GM18505 (cell line): ENCODE results near the gene ECHS1.

Source experiments
- ATAC-seq: cut with Tn5 transposase; IDR thresholded peaks from one replicate; pipeline ENCODE4 v1.9.1; 2021; ENCODE audit not compliant: unreplicated experiment
- POLR2A ChIP-seq: IDR thresholded peaks from 4 replicates; pipeline ENCODE4 v1.6.1; 2011; ENCODE audit warnings: borderline replicate concordance; ENCODE audit not compliant: insufficient read depth, insufficient read length; ENCODE audit errors: extremely low read depth

Gene ECHS1

GRCh38 chr10:133362846-133363245, 10.3 kb downstream of the ECHS1 start:
- no peak for ATAC-seq
- TF ChIP-seq POLR2A = no peak

DNA sequence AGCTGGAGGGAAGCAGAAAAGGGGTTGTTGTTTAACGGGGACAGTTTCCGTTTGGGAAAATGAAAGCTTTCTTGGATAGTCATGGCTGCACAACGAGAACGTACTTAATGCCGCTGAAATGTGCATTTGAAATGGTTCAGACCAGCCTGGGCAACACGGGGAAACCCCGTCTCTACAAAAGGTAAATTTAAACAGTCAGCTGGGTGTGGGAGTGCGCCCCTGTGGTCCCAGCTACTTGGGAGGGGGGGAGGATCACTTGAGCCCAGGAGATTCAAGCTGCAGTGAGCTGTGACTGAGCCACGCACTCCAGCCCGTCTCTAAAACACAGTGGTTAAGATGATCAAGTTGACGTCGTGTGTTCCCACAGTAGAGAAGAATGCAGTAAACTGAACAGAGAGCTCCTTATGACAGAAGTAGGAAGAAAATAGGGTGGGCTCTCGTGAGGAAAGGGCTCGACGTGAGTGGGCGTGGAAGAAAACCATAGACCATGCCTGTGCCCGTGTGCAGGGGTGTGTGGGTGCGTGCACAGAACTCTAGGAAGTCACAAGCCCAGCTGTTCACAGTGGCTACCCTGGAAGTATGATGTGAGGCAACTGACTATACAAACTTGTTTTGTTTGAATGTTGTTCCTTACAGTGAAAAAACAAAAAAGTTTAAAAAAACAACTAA, 11.2 kb downstream of the ECHS1 start:
- ATAC-seq = no peak
- TF ChIP-seq POLR2A = no peak

GRCh38 chr10:133361227-133361626, 11.9 kb downstream of the ECHS1 start:
- no peak for TF ChIP-seq POLR2A
- ATAC-seq = no peak

- ATAC-seq = no peak
- no peak for TF ChIP-seq POLR2A
Observed at GRCh38 chr10:133359972-133360610, 13.1 kb downstream of the ECHS1 start.

GRCh38 chr10:133359554-133359971, 13.6 kb downstream of the ECHS1 start:
- no peak for ATAC-seq
- TF ChIP-seq POLR2A = no peak

DNA sequence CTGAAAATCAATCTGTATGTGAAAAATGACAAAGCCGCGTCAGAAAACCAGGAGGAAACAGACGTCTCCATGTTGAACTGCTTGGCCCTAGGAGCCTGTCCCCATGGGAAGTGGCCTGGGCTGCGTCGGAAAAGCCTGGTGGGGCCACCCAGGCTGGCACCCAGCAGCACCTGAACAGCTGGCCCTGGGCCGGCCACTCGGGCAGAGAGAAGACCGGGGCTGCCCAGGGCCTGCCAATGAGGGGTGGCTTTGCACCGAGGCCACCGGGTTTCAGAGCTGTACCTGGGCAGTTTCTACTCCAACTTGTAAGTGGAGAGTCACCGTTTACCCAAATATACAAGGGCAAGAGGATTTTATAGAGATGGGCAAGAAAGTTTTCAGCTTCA, 14.2 kb downstream of the ECHS1 start:
- ATAC-seq = no peak
- no peak for TF ChIP-seq POLR2A

DNA sequence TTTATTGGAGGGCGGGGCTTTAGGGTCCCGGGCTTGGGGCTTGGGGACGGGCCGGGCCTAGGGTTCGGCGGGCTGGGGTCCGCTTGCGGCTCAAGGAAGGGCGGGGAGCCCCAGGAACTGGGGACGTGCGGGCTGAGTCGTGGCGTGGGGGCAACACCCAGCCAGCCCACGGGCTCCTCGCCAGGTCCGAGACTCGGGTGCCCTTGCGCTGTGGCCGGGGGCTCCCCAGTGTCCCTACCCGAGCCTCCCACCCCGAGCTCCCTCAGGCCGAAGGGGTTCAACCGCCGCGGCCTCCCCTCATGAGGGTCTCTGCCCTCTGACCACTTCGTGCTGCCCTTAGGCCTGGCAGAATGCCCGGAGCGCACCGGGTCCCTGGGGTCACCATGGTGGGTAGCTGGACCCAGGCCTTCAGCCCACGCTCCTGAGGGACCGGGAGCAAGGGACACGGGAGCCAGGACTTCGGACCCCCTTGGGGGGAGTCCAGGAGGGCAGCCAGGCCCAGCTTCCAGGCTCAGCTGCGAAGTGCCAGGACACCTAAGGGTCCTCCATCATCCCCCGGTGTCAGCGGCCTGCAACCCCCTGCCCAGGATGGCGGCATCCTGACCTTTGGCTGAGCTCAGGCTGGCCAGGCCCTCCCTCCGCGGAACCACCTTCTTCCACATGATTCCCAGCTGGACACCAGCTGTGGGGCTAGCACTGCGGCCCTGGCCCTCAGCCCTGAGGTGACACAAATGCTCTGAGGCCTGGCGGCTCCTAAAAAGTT, 14.8 kb downstream of the ECHS1 start:
- no peak for TF ChIP-seq POLR2A
- no peak for ATAC-seq

GRCh38 chr10:133357285-133358161, 15.6 kb downstream of the ECHS1 start, which contains the start of gene FUOM:
Gene FUOM, minus strand, starts transcription at chr10:133358019. Its CDS starts 12 bp downstream, at chr10:133358007.
- peak; percentile 55 for ATAC-seq

GRCh38 chr10:133356549-133357284, 16.4 kb downstream of the ECHS1 start:
- TF ChIP-seq POLR2A = no peak
- ATAC-seq = no peak

More at GRCh38 chr10:133357285-133358161, 15.6 kb downstream of the ECHS1 start, which contains the start of gene FUOM:
- TF ChIP-seq POLR2A = peak; percentile 48

GRCh38 chr10:133355991-133356390, 17.2 kb downstream of the ECHS1 start:
- TF ChIP-seq POLR2A = no peak
- no peak for ATAC-seq

DNA sequence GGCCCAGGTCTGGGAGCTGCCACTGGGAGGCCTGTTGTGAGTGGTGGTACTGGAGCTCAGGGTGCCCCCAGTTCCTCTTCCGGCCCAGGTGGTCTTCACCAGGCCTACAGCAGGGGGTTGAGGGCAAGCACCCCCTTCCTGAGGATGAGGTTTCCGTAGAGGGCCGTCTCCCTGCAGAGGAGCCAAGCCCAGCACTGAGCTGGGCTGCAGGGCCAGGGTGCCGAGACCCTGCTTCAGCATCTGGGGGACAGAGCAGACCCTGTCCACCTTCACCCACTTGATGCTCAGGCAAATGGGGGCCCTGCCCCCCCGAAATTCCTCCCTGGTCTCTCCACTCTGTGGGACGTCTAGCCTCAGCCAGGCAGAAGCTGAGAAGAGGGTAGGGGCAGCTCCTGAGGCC, 17.9 kb downstream of the ECHS1 start:
- ATAC-seq = no peak
- no peak for TF ChIP-seq POLR2A

- TF ChIP-seq POLR2A = no peak
- ATAC-seq = no peak
Observed at GRCh38 chr10:133354672-133355240, 18.4 kb downstream of the ECHS1 start.
